Stimulated activated CD4-positive, alpha-beta T cell treated with anti-CD3 and anti-CD28 coated beads, TNF-alpha, amount 100 ng/mL, for 48 hours (primary cell): ENCODE results near the gene RAD17.
"Not testable (repeated sequence)": the region's sequence is repeated elsewhere in the genome, so short reads cannot be mapped to it uniquely, and the experiment has no call there.

Experiments used
- DNase-seq, 3 donors: peaks; one replicate each; pipeline ENCODE4 v3.0.0-alpha.2; 2020; ENCODE audit warnings: low read depth in 3 of 3

Gene RAD17

GRCh38 chr5:69369340-69370121 is at the start of gene RAD17, which contains the start of the genes AK6 and TAF9:
RAD17 (plus strand) TSS chr5:69369818; CDS start chr5:69372209, 2,391 bp downstream.
AK6 (minus strand) TSS chr5:69369520; CDS start chr5:69369490, 30 bp downstream.
TAF9 (minus strand) TSS chr5:69369520; CDS start chr5:69365737, 3,783 bp downstream.
- peak; percentile 75 to 88 (median 86) for DNase-seq

GRCh38 chr5:69326365-69326764 is 43.3 kb upstream of the RAD17 start:
- DNase-seq = no peak

- no peak for DNase-seq
Measured at GRCh38 chr5:69329905-69330489, 39.6 kb upstream of the RAD17 start.

DNA sequence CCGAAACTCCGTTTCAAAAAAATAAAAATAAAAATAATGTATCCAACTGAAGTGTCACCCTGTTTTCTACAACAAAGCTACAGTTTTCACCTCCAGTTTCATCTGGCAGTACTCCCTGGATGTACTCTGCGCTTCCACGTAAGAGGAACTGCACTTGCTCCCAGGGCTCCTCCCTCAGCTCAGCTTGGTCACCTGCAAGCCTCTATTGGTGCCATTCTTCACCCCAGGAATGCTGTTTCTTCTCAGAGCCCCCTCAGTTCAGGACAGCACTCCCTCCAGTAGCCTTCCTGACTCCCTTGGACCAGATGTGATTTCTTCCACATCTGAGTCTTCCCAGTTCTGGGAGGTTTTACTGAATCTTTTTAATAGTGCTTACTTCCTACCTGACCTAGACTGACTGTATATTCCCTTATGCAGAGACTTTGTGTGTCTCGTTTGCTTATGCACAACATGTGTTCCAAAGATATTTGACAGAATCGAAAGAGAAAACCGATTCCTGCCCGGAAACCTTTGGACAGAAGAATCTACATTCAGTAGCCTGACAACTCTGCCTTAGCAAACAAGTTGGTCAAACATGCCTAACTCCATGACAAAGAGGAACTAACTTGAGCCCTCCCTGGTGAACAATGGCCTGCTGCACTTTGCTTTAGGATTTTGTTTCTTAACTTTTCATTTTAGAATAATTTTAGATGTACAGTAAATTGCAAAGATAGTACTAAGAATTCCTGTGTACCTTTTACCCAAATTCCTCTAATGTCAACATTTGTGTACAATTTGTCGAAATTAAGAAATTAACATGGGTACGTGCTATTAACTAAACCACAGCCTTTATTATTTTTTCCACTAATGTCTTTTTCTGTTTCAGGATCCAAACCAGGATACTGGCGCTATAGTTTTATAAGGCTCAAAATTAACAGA is 37.8 kb upstream of the RAD17 start:
- DNase-seq = no peak

DNA sequence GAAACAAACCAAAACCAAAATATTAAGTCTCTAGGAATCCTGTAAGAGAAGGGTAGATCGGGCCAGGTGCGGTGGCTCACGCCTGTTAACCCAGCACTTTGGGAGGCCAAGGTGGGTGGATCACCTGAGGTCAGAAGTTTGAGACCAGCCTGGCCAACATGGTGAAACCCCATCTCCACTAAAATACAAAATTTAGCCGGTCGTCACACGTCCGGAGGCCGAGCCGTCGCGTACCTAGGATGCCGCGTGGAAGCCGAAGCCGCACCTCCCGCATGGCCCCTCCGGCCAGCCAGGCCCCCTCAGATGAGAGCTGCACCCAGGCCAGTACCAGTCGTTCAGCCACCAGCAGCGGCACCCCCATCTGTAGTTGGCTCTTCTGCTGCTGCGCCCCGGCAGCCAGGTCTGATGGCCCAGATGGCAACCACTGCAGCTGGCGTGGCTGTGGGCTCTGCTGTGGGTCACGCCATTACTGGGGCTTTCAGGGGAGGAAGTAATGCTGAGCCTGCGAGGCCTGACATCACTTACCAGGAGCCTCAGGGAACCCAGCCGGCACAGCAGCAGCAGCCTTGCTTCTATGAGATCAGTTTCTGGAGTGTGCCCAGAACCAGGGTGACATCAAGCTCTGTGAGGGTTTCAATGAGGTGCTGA is 35.8 kb upstream of the RAD17 start:
- not testable (repeated sequence) for DNase-seq

GRCh38 chr5:69334793-69335268 is 34.8 kb upstream of the RAD17 start:
- DNase-seq = peak; percentile 50 to 74 (median 66)

GRCh38 chr5:69335341-69335935 is 34.2 kb upstream of the RAD17 start:
- DNase-seq = no peak

DNA sequence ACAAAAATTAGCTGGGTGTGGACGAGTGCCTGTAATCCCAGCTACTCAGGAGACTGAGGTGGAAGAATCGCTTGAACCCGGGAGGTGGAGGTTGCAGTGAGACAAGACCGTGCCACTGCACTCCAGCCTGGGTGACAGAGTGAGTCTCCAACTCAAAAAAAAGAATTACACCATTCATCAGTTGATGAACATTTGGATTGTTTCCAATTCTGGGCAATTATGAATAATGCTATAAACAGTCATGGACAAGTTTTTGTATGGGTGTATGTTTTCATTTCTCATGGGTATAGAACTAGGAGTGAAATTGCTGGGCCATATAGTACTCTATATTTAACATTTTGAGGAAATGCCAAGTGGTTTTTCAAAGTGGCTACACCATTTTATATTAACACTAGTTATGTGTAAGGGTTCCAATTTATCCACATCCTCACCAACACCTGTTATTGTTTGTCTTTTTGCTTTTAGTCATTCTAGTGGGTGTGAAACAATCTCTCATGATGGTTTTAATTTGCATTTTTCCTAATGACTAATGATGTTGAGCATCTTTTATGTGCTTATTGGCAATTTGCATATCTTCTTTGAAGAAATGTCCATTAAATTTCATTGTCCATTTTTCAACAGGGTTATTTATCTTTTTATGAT is 28.0 kb upstream of the RAD17 start:
- DNase-seq = no peak

DNA sequence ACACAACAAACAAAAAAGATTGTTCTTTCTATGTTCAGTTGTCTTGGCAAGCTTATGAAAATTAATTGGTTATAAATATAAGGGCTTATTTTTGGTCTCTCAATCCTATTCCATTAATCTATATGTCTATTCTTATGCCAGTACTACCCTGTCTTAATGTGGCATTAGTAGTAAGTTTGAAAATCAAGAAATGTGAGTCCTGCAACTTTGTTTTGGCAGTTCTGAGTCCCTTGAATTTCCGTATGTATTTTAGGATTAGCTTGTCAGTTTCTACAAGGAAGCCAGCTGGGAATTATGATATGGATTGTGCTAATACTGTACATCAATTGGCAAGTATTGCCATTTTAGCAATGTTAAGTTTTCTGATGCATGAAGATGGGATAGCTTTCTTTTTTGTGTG is 26.5 kb upstream of the RAD17 start:
- no peak for DNase-seq

GRCh38 chr5:69350664-69351063 is 19.0 kb upstream of the RAD17 start:
- DNase-seq = no peak

GRCh38 chr5:69359699-69360098 is 9.9 kb upstream of the RAD17 start:
- no peak for DNase-seq

GRCh38 chr5:69360442-69360841 is 9.2 kb upstream of the RAD17 start:
- no peak for DNase-seq

DNA sequence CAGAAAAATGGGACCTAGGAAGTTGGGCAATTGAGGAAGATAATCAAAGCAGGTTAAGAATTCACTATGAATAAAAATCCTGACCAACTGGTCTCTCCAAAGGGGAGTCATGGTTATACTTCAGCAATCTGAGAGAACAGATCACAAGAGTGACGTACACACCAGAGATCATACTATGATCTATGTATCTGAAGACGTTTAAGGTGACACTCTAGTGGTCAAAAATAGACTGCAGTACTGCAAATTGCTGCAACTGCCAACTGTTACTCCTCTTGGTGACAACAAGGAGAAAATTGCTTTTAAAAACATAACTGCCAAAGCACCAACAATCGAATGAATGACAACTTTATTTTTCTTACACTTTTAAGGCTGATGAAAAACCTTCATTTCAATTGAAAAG is 5.2 kb upstream of the RAD17 start:
- DNase-seq = no peak

GRCh38 chr5:69364850-69365249 is 4.8 kb upstream of the RAD17 start:
- DNase-seq = no peak

- no peak for DNase-seq
Measured at GRCh38 chr5:69367697-69368279, 1.8 kb upstream of the RAD17 start.

DNA sequence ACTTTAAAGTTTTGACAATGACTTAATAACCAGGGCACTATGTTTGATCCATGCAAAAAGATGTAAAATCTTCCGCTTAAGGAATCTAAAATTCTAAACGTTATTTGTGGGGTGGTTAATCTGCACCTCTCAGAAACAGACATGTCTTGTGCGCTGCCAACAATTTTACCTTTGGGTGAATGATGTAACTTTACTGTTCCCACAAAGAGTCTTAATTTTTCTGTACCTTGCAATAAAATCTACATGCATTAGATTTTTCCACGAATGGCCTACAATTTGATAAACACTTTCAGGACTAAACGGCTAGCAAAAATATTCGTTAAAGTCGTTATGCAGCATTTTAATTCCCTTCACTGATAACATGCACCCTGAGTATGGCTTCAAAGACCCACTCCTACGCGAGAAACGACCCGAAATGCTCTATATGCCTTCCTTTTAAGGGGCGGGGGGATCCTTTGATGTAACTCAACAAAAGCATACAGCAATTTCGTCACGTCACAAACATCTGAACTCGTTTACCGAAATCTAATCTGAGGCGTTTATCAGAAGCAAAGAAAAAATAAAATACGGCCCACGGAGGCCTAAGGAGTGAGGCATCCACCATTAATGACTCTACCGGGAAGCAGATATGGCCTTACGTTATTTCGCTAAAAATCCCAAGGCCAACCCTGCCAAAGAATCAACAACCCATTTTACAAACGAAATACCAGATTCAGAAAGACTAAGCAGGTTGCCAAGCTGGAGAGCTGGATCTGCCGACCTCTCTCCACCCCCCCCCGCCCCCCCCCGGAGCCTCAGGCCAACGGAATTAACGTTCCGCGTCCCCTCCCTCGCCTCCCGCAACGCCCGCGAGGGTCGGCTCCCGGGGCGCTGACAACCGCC is 919 bp upstream of the RAD17 start:
- peak in 1 of 3 donors; percentile 24 for DNase-seq

- DNase-seq = not testable (repeated sequence)
Measured at GRCh38 chr5:69370335-69370734, 717 bp downstream of the RAD17 start.

- DNase-seq = no peak
Measured at GRCh38 chr5:69372394-69372793, 2.8 kb downstream of the RAD17 start.

GRCh38 chr5:69374911-69375446 is 5.4 kb downstream of the RAD17 start:
- no peak for DNase-seq
